Measurements from ENCODE around the gene DRC7.
A peak's percentile ranks its signal among the peaks of the same experiment; 100 is the strongest.

DRC7 gene

GRCh38 chr16:57713596-57713995 lies 19.0 kb downstream of the DRC7 start:
- no peak for DNase-seq (ENCODE audit: low read depth)
- no peak for TF ChIP-seq CTCF (conservative IDR thresholded peaks at IDR 0.05; ENCODE audit: control insufficient read depth, insufficient read depth, low read depth, low read length)
- no peak overlapping the region for H3K4me3 ChIP-seq (ENCODE audit: control insufficient read depth, low read depth, low read length)

- TF ChIP-seq CTCF (conservative IDR thresholded peaks at IDR 0.05; ENCODE audit: control insufficient read depth, insufficient read depth, low read depth, low read length) = no peak
- DNase-seq (ENCODE audit: low read depth) = no peak
- H3K4me3 ChIP-seq (ENCODE audit: control insufficient read depth, low read depth, low read length) = no peak overlapping the region
Measured at GRCh38 chr16:57714047-57714446, 19.4 kb downstream of the DRC7 start.

GRCh38 chr16:57720142-57720575 lies 25.6 kb downstream of the DRC7 start:
- no peak overlapping the region for H3K4me3 ChIP-seq (ENCODE audit: control insufficient read depth, low read depth, low read length)
- peak; percentile 44 for DNase-seq (ENCODE audit: low read depth)
- peak; percentile 61 for TF ChIP-seq CTCF (conservative IDR thresholded peaks at IDR 0.05; ENCODE audit: control insufficient read depth, insufficient read depth, low read depth, low read length)

GRCh38 chr16:57721356-57722209 lies 27.0 kb downstream of the DRC7 start:
- H3K4me3 ChIP-seq (ENCODE audit: control insufficient read depth, low read depth, low read length) = no peak overlapping the region
- DNase-seq (ENCODE audit: low read depth) = no peak
- no peak for TF ChIP-seq CTCF (conservative IDR thresholded peaks at IDR 0.05; ENCODE audit: control insufficient read depth, insufficient read depth, low read depth, low read length)

- TF ChIP-seq CTCF (conservative IDR thresholded peaks at IDR 0.05; ENCODE audit: control insufficient read depth, insufficient read depth, low read depth, low read length) = no peak
- no peak overlapping the region for H3K4me3 ChIP-seq (ENCODE audit: control insufficient read depth, low read depth, low read length)
- DNase-seq (ENCODE audit: low read depth) = no peak
Measured at GRCh38 chr16:57722210-57722499, 27.5 kb downstream of the DRC7 start.

GRCh38 chr16:57722651-57723050 lies 28.0 kb downstream of the DRC7 start:
- no peak for TF ChIP-seq CTCF (conservative IDR thresholded peaks at IDR 0.05; ENCODE audit: control insufficient read depth, insufficient read depth, low read depth, low read length)
- H3K4me3 ChIP-seq (ENCODE audit: control insufficient read depth, low read depth, low read length) = no peak overlapping the region
- no peak for DNase-seq (ENCODE audit: low read depth)
